Right lobe of liver (tissue), 6 donors: Measurements from ENCODE around the gene CYP2A13. TPM values are rescaled to one million over a fixed set of nuclear protein-coding genes. Genes with fewer than 3 reads are reported as not detected.

ENCODE experiments used
- ATAC-seq, 4 donors: fragments of 200-7000 bp; cut with Tn5 transposase; one replicate each; pipeline ENCODE4 v1.9.1; 2020; ENCODE audit warnings: mild to moderate bottlenecking in 4 of 4, moderate library complexity in 4 of 4
- DNase-seq, 3 donors: peaks; one replicate each; pipeline ENCODE4 v3.0.0-alpha.2; 2020
- H3K27ac ChIP-seq, 3 donors: fragments of 200-600 bp; one replicate each; pipeline ENCODE4 v1.8.0; 2022
- H3K27me3 ChIP-seq, 2 donors: fragments of 200-600 bp; one replicate each; pipeline ENCODE4 v1.8.0; 2022
- H3K36me3 ChIP-seq, 4 donors: fragments of 200-600 bp; sonication (generic) in 1 of 4; one replicate each; pipeline versions ENCODE4 v1.5.1 to v1.8.0; 2017 to 2022; ENCODE audit warnings: control low read depth in 1 of 4
- H3K4me1 ChIP-seq, 4 donors: fragments of 200-600 bp; sonication (generic) in 1 of 4; one replicate each; pipeline versions ENCODE4 v1.5.1 to v1.8.0; 2017 to 2022; ENCODE audit warnings: control low read depth in 1 of 4
- H3K4me3 ChIP-seq, 3 donors: fragments of 200-600 bp; one replicate each; pipeline ENCODE4 v1.8.0; 2022
- H3K9me3 ChIP-seq, 4 donors: fragments of 200-600 bp; sonication (generic) in 1 of 4; one replicate each; pipeline versions ENCODE4 v1.5.1 to v1.8.0; 2017 to 2022; ENCODE audit warnings: control low read depth in 1 of 4
- POLR2A ChIP-seq: fragments of 450-650 bp; IDR thresholded peaks from one replicate; pipeline ENCODE4 v1.6.1; 2017; ENCODE audit warnings: antibody characterized with exemption, mild to moderate bottlenecking
- WGBS: methylation state at CpG from one replicate; pipeline ENCODE4 v1.1.6; 2018; ENCODE audit warnings: low coverage, low lambda C conversion rate; ENCODE audit not compliant: insufficient coverage; ENCODE audit errors: missing lambda C conversion rate; 5-methylcytosine and 5-hydroxymethylcytosine counted together
- intact Hi-C, 2 donors: fragments of 100-400 bp; cut with DNase I; formaldehyde crosslinking; loops; one replicate each; pipeline versions ENCODE4 v1.11.2 to v1.14.1; 2022
- total RNA-seq, 6 experiments: library from RNA; depleted of rRNA in 2 of 6; stranded (reverse); fragments of >200 nt in 2 of 6; fragmentation: NEBNext Ultra II Directional in 3 of 6; extraction: Animal tissue kit (Norgen Biotek cat#: 25700) in 3 of 6; gene quantifications; one replicate each; pipeline versions ENCODE4 v1.1.0 to v1.2.4, GENCODE V29; 2016 to 2023
- TF ChIP-seq, protein P1 (sequence below), 4 donors: fragments of 200-600 bp in 3 of 4; fragments of 450-650 bp in 1 of 4; IDR thresholded peaks; one replicate each; pipeline versions ENCODE4 v1.5.1 to v1.8.0; 2016 to 2022; ENCODE audit warnings: antibody characterized with exemption in 4 of 4, mild to moderate bottlenecking in 2 of 4
- donor health status: DM: no; HTN: yes; CAD: no.
- donor health status: DM: no; HTN: no; CAD: no.
- donor health status: DM: no; HTN: no; CAD: no.
- donor health status: DM: no; HTN: yes; CAD: no.
- donor health status: DM: no; HTN: yes; CAD: no.

Gene CYP2A13
- total RNA-seq, 6 experiments from 2014 or later: 0.73 to 15.8 (median 2.1) TPM; not detected in 3

GRCh38 chr19:41106177-41106576 lies 17.9 kb downstream of the CYP2A13 start:
- WGBS: 76% methylated on average over 3 of the region's 3 CpGs
- no peak overlapping the region for H3K27ac ChIP-seq
- H3K4me1 ChIP-seq: no peaks in the 10 kb centered on the region
- no peaks in the 10 kb centered on the region for H3K9me3 ChIP-seq
- H3K36me3 ChIP-seq: no peaks in the 10 kb centered on the region
- no peak for TF ChIP-seq POLR2A
- TF ChIP-seq, protein P1, sequence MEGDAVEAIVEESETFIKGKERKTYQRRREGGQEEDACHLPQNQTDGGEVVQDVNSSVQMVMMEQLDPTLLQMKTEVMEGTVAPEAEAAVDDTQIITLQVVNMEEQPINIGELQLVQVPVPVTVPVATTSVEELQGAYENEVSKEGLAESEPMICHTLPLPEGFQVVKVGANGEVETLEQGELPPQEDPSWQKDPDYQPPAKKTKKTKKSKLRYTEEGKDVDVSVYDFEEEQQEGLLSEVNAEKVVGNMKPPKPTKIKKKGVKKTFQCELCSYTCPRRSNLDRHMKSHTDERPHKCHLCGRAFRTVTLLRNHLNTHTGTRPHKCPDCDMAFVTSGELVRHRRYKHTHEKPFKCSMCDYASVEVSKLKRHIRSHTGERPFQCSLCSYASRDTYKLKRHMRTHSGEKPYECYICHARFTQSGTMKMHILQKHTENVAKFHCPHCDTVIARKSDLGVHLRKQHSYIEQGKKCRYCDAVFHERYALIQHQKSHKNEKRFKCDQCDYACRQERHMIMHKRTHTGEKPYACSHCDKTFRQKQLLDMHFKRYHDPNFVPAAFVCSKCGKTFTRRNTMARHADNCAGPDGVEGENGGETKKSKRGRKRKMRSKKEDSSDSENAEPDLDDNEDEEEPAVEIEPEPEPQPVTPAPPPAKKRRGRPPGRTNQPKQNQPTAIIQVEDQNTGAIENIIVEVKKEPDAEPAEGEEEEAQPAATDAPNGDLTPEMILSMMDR (IDR thresholded peaks at IDR 0.05): no peak
- no peak for ATAC-seq
- H3K4me3 ChIP-seq: no peak overlapping the region
- DNase-seq: no peak
- H3K27me3 ChIP-seq: no peaks in the 10 kb centered on the region
- intact Hi-C loops: no loop called here

DNA sequence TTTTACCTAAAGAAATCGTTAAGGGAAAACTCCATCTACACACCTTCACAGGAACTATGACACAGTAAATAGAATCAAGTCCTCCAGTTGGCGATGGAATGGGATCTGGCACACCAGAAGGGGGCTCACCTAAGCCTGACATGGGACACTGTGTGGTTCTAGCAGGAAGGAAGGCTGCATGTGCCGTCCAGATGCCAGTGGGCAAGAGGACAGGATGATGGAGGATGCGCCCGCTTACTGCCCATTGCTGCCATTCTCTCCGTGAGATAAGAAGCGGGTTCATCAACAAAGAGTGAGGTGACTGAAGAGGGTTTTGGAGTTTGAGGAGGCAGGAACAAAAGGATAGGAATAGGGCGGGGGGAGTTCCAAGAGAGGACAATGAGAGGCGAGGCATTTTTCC lies 23.0 kb downstream of the CYP2A13 start:
- Histone ChIP-seq H3K4me1 (no peaks in the 10 kb centered on the region), H3K4me3 (no peak overlapping the region), H3K27ac (no peak overlapping the region), H3K9me3 (no peaks in the 10 kb centered on the region), H3K36me3 (no peaks in the 10 kb centered on the region), H3K27me3 (no peaks in the 10 kb centered on the region)
- no peak for ATAC-seq
- no peak for DNase-seq
- WGBS: 80% methylated on average over 9 of the region's 9 CpGs
- intact Hi-C loops: no loop called here
- no peak for TF ChIP-seq POLR2A
- TF ChIP-seq, protein P1 (IDR thresholded peaks at IDR 0.05): no peak

DNA sequence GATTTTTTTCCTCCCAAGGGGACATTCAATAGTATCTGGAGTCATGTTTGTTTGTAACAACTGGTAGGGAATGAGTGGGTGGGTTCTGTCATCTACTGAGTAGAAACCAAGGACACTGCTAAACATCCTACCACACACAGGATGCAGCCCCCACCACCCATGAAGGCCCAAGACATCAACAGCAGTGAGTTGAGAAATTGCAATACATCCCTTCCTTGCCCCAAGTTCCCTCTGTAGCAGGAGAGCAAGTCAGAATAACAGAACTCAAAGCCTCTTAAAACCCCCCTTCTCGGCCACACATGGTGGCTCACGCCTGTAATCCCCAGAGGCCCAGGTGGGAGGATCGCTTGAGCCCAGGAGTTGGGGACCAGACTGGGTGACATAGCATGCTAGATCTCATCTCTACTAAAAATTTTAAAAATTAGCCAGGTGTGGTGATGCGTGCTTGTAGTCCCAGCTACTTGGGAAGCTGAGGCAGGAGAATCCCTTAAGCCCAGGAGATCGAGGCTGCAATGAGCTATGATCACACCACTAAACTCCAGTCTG lies 23.6 kb downstream of the CYP2A13 start:
- no CpG with 5 or more reads among the region's 5 CpGs for WGBS
- Histone ChIP-seq H3K27me3 (no peaks in the 10 kb centered on the region), H3K9me3 (no peaks in the 10 kb centered on the region), H3K4me3 (no peak overlapping the region), H3K27ac (no peak overlapping the region), H3K4me1 (no peaks in the 10 kb centered on the region), H3K36me3 (no peaks in the 10 kb centered on the region)
- TF ChIP-seq, protein P1 (IDR thresholded peaks at IDR 0.05): no peak
- TF ChIP-seq POLR2A: no peak
- intact Hi-C loops: no loop called here
- ATAC-seq (no peak), DNase-seq (no peak)

- H3K27me3 ChIP-seq: no peaks in the 10 kb centered on the region
- H3K27ac ChIP-seq: no peak overlapping the region
- WGBS: 89% methylated on average over 3 of the region's 7 CpGs
- no peak overlapping the region for H3K4me3 ChIP-seq
- intact Hi-C loops: no loop called here
- H3K36me3 ChIP-seq: no peaks in the 10 kb centered on the region
- no peaks in the 10 kb centered on the region for H3K9me3 ChIP-seq
- no peak for DNase-seq
- H3K4me1 ChIP-seq: no peaks in the 10 kb centered on the region
- no peak for TF ChIP-seq POLR2A
- no peak for ATAC-seq
These were observed 24.6 kb downstream of the CYP2A13 start for GRCh38 chr19:41112728-41113290.

DNA sequence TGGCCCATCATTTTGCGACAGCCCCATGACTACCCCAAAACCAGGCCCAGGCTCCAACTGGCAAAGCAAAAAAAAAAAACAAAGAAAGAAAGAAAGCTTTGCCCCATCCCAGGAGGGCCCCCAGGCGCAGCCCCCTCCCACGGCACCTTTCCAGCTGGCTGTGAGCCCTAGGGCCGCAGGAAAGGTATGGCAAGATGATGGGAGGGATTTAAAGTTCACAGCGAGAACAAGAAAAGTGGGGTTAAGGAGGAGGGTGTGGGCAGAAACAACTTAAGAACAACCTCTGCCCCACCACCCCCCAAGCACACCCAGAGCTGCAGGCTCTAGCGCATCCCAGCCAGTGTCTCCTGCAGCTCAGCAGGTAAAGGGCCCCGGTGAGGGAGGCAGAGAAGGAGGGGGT lies 25.9 kb downstream of the CYP2A13 start, which contains the start of gene CYP2F1:
TSS of gene CYP2F1 (plus strand) at position 301 of the 400 bp plus-strand sequence. CDS start 1,757 bp downstream, outside the sequence.
- no peak for DNase-seq
- WGBS: 65% methylated on average over 5 of the region's 7 CpGs
- H3K36me3 ChIP-seq: no peaks in the 10 kb centered on the region
- no peaks in the 10 kb centered on the region for H3K27me3 ChIP-seq
- ATAC-seq: no peak
- H3K4me3 ChIP-seq: no peak within 1 kb of the TSS
- no peak within 1 kb of the TSS for H3K27ac ChIP-seq
- no peaks in the 10 kb centered on the region for H3K9me3 ChIP-seq
- intact Hi-C loops: no loop called here
- no peaks in the 10 kb centered on the region for H3K4me1 ChIP-seq
- TF ChIP-seq, protein P1 (IDR thresholded peaks at IDR 0.05): no peak
- TF ChIP-seq POLR2A: no peak
